ENCODE results near the gene IGSF11.

IGSF11 gene

GRCh38 chr3:119011528-119011927 lies 23.1 kb downstream of the IGSF11 start:
- peaks cover 22% of the 10 kb centered on the region for H3K9me3 Mint-ChIP-seq
- TF ChIP-seq CTCF (IDR thresholded peaks at IDR 0.05): no peak
- H3K4me3 Mint-ChIP-seq: no peak overlapping the region
- peaks cover 7% of the 10 kb centered on the region for H3K4me1 Mint-ChIP-seq
- peaks cover 3% of the 10 kb centered on the region for H3K27me3 Mint-ChIP-seq (ENCODE audit: low read depth, poor library complexity)
- H3K27ac Mint-ChIP-seq: no peak overlapping the region
- DNase-seq: no peak
- H3K36me3 Mint-ChIP-seq (ENCODE audit: low read depth): peaks cover 12% of the 10 kb centered on the region

GRCh38 chr3:118997190-118997589 lies 37.5 kb downstream of the IGSF11 start:
- Mint-ChIP-seq H3K27me3 (ENCODE audit: low read depth, poor library complexity) (no peaks in the 10 kb centered on the region), H3K9me3 (peaks cover 4% of the 10 kb centered on the region), H3K4me1 (peaks cover 14% of the 10 kb centered on the region), H3K27ac (peak overlapping the region; percentile 39), H3K36me3 (ENCODE audit: low read depth) (no peaks in the 10 kb centered on the region), H3K4me3 (no peak overlapping the region)
- TF ChIP-seq CTCF (IDR thresholded peaks at IDR 0.05): no peak
- no peak for DNase-seq

- H3K4me3 Mint-ChIP-seq: no peak overlapping the region
- DNase-seq: no peak
Observed at GRCh38 chr3:118991775-118992174, 42.9 kb downstream of the IGSF11 start.

GRCh38 chr3:118990823-118991560 lies 43.7 kb downstream of the IGSF11 start:
- Mint-ChIP-seq H3K4me3 (no peak overlapping the region), H3K9me3 (no peaks in the 10 kb centered on the region), H3K27me3 (ENCODE audit: low read depth, poor library complexity) (no peaks in the 10 kb centered on the region), H3K36me3 (ENCODE audit: low read depth) (no peaks in the 10 kb centered on the region), H3K27ac (peak overlapping the region; percentile 41), H3K4me1 (peaks cover 27% of the 10 kb centered on the region)
- no peak for DNase-seq
- TF ChIP-seq CTCF (IDR thresholded peaks at IDR 0.05): no peak

More at GRCh38 chr3:118991775-118992174, 42.9 kb downstream of the IGSF11 start:
- Mint-ChIP-seq H3K4me1 (peaks cover 24% of the 10 kb centered on the region), H3K36me3 (ENCODE audit: low read depth) (no peaks in the 10 kb centered on the region), H3K27ac (no peak overlapping the region), H3K9me3 (no peaks in the 10 kb centered on the region), H3K27me3 (ENCODE audit: low read depth, poor library complexity) (no peaks in the 10 kb centered on the region)
- TF ChIP-seq CTCF (IDR thresholded peaks at IDR 0.05): no peak

GRCh38 chr3:118988198-118989130 lies 46.2 kb downstream of the IGSF11 start:
- Mint-ChIP-seq H3K36me3 (ENCODE audit: low read depth) (no peaks in the 10 kb centered on the region), H3K4me3 (no peak overlapping the region), H3K27me3 (ENCODE audit: low read depth, poor library complexity) (peaks cover 5% of the 10 kb centered on the region), H3K9me3 (no peaks in the 10 kb centered on the region), H3K27ac (peak overlapping the region; percentile 16), H3K4me1 (peaks cover 29% of the 10 kb centered on the region)
- no peak for TF ChIP-seq CTCF (IDR thresholded peaks at IDR 0.05)
- DNase-seq: no peak

Data from nephron progenitor cell (in vitro differentiated cells).